HG02884 (cell line): Measurements from ENCODE around the gene SLC6A6.
"Not testable (repeated sequence)": the region's sequence is repeated elsewhere in the genome, so short reads cannot be mapped to it uniquely, and the experiment has no call there.

ENCODE experiments used
- ATAC-seq: cut with Tn5 transposase; IDR thresholded peaks from one replicate; pipeline ENCODE4 v1.9.1; 2021; ENCODE audit warnings: mild to moderate bottlenecking, moderate library complexity; ENCODE audit not compliant: unreplicated experiment

Gene SLC6A6

DNA sequence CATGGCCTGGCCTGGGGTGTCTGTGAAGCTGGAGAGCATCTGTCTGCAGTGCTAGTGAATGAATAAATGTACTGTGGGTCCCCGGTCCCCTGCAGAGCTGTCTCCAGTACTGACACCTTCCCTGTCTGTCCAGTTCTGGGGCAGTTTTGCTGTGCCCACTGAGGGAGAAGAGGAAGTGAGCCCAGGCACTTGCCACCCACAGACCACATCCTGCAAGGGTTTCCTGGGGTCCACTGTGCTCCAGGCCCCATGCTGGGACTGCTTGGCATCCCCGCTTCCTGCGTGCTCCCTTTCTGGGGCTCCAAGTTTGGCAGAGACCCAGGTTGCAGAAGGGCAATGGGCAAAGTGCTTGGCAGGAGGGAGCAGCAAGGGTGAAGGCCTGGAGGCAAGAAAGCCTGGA is 4.9 kb upstream of the SLC6A6 start:
- no peak for ATAC-seq

DNA sequence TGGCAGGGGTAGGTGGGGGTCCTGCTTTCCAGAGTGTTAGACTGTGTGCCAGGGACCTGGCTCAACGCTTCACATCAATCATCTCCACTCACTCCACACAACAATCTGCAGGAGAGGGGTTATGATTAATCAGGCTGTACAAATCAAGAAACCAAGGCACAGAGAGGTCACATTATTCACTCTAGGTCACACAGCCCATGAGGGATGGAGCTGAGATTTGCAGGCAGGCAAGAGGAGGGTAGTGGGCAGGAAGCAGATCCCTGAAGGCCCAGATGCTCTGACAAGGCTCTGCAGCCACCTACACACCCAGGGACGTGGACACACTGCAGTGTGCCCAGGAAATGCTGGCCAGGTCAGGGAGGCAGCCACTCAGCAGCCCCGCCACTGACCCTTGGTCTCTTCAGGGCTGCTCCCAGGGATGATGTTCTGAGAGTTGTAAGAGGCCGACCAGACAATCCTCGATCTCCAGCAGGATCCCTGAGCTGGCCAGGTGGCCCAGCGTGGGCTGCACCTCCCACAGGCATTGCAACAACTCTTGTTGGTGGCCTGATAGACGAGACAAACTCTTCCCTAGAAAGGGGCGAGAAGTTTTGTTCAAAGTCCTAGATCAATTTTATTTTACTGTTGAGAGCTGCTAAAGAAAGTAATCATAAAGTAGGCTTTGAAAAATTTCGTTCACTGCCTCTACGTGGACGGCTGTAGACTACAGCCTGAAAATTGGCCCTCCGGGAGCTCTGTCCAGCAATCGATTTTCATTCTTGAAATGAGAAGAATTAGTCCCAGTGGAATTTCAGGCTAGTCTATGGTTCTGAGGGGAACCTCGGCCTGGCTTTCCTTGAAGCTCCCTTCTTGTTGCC is 4.2 kb upstream of the SLC6A6 start:
- no peak for ATAC-seq

DNA sequence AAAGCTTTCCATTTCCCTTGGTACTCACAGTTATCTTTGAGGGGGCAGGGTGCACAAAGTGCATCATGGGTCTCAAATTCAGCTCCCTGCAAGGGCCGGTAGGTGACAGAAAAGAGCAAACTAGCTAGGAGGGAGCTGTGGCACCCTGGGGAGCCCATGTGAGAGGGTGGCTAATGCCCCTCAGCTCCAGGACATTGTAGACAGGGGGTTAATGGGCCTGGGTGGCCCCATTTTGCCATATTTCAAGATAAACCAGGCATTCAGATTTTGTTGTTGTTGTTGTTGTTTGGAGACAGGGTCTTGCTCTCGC is 3.7 kb upstream of the SLC6A6 start:
- no peak for ATAC-seq

DNA sequence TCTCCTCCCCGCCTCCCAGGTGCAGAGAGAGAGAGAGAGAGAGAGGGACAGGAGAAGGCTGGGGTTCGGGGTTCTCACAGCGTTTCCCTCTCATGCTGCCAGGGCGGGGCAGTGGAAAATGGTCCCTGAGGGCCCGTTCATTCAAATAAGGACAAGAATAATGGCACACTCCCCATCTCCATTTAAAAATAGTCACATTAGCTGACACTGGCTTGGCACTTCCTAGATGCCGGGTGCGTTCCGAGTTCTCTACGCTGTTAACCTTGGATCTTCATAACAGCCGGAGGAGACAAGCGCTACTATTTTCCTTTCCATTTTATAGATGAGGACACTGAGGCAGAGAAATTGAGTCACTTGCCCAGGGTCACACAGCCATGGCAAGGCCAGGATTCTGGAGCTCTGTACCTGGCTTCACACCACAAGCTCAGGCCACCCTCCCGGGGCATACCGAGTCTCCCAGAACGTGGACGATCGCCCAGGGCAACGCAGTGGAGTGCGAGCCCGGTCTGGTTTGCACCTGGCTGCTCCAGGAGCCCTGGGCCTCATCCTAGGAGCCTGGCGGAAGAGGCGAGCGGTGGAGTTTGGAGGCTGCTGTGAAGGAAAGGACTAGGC is 608 bp upstream of the SLC6A6 start:
- no peak for ATAC-seq

DNA sequence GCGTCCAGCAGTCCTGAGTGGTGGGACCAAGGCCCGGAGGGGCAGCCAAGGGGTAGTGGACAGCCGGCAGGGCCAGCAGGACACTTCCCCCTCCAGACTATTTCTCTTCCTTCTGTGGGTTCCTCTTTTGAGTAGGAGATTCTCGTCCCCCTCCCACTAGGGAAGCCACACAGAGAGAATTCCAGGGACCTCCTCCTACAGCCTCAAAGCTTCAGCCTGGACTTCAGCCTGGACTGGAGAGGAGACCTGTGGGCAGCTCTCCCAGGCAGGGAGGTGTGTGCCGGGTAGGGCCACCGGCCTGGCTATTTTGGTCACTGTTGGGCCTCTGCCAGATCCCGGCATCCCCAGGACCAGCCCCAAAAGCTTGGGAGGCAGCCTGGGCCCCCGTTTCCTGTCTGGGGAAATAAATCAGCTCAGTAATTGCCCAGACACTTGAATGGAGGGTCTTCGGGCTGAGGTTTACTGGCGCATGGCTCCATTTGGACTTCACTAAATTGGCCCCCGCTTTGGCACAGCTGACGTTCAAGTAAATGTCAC is 1.3 kb downstream of the SLC6A6 start:
- ATAC-seq = no peak

DNA sequence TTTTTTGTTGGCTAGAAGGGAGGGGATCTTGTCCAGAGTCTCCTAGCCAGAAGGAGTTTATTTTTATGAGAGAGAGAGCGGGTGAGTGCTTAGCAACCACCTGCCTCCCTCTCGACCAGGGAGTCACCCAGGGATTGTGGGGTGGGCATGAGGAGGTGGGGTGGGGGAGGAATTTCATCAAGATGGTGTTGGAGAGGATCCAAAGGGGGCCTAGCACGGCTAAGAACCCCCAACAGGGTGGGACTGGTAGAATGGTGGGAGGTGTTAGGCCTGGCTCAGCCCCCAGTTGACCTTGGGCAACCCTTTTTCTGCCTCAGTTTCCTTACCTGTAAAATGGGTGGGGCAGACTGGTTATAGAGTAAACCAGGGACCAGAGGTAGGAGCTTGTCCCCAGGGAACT is 1.8 kb downstream of the SLC6A6 start:
- no peak for ATAC-seq

DNA sequence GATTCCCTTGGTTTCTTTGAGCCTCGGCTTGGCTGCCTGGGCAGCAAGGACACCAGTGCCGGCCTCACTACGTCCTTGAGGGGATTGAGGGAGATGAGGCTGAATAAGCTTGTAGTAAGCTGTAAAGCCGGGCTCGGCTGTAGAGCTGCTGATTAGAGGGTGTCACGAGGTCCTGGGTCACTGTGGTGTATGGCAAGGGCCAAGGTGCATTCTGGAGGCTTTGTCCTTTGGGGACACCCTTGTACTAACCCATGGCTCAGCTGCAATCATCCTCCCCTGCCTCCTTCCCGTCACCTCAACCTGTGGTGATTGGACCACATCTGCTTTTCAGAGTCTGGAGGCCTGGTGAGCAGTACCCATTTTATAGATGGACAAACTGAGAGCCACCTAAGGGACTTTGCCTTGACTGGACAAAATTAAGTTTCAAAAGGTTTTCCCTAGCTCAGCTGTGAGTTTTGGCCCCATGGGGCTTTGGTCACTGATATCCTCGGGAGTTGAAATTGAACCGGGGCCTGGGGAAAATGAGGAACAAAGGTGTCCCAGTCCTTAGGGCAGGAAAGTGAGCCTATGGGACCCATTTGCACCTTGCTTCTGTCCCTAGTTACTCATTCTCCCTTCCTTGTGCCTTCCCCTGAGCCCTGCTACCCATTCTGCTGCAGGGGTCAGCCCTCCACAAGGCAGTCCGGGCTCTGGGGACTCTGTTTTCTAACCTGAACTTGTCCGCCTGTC is 2.4 kb downstream of the SLC6A6 start:
- no peak for ATAC-seq

DNA sequence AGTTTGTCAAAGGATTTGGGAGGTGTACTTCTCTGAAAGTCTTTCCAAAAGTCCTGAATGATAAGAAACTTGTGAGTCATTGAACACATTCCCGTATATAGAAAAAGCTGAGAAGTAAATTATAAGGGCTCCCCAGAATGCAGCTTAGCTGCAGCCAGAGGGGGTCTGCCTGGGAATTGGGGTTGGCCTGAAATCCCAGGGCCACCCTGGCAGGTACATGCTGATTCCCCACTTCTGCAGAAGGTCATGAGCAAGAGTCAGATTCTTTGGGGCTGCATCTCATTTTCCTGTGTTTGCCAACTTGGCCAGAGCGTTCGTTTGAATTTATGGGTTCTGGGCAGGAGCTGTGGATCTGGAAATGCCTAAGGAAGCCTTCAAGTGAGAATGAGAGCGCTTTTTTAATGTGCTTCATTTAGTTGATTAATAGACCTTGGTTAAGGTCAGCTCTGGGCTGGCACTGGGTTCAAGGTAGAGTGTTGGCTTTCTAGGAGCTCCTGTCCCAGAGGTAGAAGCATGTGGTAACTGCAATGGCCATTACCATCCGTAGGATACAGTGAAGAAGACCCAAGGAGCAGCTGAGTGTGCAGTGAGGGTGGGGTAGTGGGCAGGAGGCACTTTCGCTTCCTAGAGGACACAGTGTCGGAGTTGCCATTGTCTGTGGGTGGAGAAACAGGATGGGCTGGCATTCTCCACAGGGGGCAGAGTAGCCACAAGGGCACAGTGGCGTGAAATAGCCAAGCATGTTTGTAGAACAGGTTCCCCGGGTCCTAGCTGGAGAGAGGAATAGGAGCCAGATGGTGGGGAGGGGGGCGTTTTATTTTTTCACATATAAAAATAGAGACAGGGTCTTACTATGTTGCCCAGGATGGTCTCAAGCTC is 3.2 kb downstream of the SLC6A6 start:
- no peak for ATAC-seq

DNA sequence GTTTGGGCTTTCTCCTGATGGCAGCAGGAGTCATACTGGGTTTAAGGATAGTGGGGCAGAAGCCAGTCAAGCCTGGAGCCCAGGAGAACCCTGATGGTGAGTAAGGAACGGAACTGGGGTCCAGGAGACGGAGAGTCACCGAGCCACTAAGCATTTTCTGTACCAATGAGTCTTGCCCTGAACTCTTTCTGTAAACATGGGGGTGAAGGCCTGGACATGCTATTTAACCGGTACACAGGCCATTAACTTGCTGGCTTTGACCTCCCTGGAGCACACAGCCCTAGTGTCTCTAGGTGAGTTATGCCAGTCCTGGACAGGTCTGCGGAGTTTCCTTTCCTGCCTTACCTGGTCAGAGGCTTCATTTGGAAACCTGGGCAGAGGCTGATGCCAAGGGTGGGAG is 3.9 kb downstream of the SLC6A6 start:
- ATAC-seq = no peak

DNA sequence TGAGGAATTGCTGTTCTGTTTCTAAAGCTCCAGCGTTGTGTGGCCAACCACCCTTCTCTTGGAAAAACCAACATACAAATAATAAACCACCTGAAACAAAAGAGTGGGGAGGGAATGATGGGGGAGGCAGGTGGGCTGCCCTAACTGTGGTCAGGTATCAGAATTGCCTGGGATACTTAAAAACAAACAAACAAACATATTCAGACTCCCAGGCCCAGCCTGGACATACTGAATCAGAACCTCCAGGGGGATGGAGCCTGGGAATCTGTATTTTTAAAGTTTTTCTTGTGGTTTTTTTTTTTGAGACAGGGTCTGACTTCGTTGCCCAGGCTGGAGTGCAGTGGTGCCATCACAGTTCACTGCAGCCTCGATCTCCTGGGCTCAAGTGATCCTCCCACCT is 4.4 kb downstream of the SLC6A6 start:
- ATAC-seq = no peak

DNA sequence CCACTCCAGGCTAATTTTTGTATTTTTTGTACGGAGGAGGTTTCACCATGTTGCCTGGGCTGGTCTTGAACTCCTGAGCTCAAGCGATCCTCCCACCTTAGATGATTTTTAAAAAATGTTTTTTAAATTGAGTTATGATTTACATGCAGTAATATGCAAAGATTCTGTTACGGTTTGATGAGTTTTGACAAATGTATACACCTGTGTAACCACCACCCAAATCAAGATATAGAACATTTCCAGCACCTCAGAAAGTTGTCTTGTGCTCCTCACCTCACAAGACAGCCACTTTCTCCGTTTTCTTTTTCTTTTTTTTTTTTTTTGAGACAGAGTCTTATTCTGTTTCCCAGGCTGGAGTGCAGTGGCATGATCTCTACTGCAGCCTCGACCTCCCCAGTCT is 4.8 kb downstream of the SLC6A6 start:
- no peak for ATAC-seq

DNA sequence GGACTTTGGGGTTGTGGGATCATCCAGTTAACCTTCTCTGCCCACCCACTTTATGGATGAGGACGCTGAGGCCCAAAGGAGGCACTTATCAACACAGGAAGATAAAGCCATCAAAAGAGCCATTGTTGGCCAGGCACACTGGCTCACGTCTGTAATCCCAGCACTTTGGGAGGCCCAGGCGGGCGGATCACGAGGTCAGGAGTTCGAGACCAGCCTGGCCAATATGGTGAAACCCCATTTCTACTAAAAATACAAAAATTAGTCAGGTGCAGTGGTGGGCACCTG is 7.3 kb downstream of the SLC6A6 start:
- not testable (repeated sequence) for ATAC-seq

DNA sequence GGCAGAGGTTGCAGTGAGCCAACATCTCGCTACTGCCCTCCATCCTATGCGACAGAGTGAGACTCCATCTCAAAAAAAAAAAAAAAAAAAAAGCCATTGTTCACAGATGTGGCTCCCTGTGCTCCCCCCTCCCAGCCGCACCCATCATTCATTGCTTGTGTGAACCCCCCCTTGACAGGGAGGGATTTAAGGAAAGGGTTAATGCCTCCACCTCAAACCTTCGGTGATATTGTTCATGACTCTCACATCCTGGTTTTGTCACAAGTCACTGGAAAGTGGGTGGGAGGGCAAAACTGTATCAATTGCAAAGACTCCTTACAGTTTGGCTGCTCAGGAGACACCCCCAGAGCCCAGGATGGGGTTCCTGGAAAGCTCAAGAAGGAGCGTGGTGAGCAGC is 7.7 kb downstream of the SLC6A6 start:
- no peak for ATAC-seq

DNA sequence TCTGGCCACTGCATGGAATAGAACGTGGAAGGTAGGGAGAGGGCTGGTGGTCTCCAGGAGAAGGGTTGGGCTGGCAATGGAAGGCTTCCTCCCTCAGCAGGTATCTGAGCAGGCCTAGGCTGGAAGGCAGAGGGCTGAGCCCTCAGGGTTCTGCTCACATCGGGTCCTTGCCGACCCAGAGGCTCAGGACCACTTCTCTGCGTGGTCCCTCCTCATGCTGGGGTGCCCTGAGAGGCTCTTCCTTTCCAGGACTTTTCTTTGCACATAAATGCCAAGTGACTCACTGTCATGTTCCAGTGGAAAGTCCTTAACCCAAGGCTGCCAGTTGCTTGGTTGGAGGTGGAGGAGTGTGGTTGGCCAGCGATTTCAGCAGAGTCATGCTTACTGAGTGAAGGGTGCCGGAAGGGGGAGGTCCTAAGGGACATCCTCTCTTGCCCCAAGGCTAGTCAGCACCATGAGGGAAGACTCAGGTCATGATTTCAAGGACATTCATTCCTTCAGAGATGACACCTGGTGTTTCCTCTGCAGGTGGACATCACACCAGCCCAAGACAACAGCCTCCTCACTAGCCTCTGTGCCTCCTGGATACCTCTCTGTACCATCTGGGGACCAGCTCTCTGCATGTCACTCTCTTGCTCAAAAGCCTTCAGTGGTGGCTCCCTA is 8.2 kb downstream of the SLC6A6 start:
- peak; percentile 69 for ATAC-seq

DNA sequence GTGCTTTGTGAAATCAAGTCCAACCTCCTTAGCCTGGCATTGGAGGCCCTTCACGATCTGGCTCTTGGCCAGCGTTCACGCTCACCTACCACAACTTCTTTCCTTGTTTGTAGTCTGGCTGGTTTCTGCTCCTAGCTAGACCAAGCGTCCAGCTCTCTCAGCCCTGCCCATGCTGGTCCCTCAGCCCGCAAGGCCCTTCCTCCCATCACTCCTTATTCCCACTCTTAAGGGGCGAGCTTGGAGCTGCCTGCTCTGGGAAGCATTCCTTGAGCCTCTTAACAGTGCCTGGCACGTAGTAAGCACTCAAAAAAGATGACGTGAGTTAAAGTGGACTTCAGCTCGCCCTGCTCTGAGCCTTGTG is 8.7 kb downstream of the SLC6A6 start:
- ATAC-seq = no peak

DNA sequence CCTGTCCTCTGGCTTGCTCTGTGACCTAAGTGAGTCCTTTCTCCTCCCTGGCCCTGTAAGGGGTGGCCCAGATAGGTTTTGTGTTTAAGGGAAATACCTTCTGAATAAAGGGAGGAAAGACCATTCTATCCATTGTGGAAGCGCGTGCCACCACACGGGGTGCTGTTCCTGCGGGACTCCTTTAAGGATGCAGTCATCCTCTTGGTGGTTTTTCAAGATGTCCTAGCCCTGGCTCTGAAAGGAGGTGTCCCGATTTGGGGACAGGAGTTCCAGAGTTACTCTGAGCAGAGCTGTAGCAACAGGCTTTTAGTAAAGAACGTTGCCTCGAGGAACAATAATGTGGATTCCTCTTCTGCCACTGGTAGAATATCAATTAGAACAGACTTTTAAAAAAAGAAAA is 9.6 kb downstream of the SLC6A6 start:
- no peak for ATAC-seq

DNA sequence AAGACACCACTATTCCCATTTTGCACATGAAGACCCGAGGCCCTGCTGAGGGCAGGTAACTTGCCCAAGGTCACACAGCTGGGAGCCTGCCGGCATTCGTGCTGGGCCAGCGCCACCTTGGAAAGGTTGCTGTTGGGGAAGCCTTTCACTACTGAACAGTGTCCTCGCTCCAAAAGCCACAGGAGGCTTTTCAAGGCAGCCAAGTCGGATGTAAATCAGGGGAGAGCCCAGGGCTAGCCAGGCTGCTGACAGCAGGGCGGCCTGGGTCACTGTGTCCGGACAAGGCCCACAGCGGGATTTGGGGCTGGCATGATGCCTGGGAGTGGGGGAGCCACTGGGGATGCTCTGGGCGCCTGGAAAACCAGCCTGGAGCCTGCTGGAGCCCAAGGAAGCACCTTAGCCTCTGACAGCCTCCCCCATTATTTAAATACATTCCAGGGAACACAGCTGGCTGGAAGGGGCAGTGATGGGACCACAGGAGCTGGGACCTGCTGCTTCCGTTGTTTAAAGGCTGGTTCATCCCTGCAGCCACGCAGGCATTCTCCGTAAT is 10.5 kb downstream of the SLC6A6 start:
- no peak for ATAC-seq

DNA sequence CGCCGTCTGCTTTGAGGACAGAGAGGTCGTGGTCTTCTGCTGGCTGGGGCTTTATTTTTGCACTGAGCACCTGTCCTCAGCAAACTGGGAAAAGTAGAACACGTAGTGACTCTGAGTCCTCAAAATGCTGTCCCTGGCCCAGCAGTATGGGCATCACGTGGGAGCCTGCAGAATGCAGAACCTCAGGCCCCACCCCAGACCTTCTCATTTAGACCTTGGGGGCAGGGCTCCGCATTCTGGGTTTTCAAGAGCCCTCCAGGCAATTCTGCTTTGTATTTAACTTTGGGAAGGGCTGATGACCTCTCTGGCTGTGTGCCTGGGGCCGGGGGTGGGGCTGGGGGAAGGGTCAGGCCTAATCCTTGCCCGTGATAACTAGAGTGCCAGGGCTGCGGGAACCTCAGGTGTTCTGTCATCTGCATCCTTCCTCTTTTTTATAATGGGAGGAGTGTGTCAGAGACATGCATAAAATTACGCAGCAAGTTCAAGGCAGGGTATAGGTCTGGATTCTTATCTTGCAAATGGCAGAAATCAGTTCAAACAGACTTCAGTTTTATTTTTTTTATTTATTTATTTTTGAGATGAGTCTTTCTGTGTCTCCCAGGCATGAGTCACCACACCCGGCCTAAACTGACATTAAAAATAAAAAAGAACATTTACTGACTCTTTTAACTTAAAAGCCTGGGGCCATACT is 11.1 kb downstream of the SLC6A6 start:
- no peak for ATAC-seq

DNA sequence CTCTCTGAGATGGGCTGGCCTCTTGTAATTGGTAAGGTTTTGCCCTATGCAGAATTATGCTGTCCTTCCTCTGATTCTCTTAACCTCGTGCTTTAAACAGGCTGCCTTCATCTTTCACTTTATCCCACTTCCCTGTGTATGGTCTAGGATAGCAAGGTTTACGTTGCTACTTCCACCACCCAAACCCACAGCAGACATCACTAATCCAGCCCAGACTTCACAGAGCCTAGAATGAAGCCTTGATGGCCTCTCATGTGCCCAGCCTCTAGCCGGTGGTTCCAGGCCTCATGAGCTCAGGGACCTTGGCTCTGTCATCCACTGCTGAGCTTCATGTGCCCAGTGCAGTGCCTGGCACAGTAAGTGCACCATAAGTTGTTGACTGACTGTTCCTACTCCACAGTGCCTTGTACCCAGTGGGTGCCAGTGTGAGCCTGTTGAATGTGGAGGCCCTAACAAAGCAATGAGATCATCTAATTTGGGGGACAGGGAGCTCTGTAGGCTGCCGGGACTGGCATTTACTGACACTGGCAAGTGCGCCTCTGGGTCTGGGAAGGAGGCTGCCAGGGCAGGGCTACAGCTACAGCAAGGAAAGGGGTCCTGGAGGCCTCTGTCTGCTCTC is 12.5 kb downstream of the SLC6A6 start:
- ATAC-seq = no peak
